ENCODE measurements around the gene STMN3.

GRCh38 chr20:63617876-63618265, 35.4 kb downstream of the STMN3 start:
- no peak for TF ChIP-seq POLR2AphosphoS5 (IDR thresholded peaks at IDR 0.05; ENCODE audit: insufficient read depth in 1 of 2, low read depth in 1 of 2)
- TF ChIP-seq, protein P1, sequence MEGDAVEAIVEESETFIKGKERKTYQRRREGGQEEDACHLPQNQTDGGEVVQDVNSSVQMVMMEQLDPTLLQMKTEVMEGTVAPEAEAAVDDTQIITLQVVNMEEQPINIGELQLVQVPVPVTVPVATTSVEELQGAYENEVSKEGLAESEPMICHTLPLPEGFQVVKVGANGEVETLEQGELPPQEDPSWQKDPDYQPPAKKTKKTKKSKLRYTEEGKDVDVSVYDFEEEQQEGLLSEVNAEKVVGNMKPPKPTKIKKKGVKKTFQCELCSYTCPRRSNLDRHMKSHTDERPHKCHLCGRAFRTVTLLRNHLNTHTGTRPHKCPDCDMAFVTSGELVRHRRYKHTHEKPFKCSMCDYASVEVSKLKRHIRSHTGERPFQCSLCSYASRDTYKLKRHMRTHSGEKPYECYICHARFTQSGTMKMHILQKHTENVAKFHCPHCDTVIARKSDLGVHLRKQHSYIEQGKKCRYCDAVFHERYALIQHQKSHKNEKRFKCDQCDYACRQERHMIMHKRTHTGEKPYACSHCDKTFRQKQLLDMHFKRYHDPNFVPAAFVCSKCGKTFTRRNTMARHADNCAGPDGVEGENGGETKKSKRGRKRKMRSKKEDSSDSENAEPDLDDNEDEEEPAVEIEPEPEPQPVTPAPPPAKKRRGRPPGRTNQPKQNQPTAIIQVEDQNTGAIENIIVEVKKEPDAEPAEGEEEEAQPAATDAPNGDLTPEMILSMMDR (IDR thresholded peaks at IDR 0.05) = no peak

All from vagina (tissue), 2 donors.